ENCODE results near the gene TPCN1. TPM values are rescaled to one million over a fixed set of nuclear protein-coding genes. Genes with fewer than 3 reads are reported as not detected.

TPCN1 gene
- total RNA-seq, 2 donors from 2014 or later, result 84.1 to 93.5 TPM

- no peak for ATAC-seq (ENCODE audit: insufficient number of reproducible peaks, low FRiP score, low read depth)
- peaks cover 4% of the 10 kb centered on the region for H3K36me3 ChIP-seq
Observed at GRCh38 chr12:113326775-113327395, 105.6 kb downstream of the TPCN1 start.

GRCh38 chr12:113328368-113328889 is 107.2 kb downstream of the TPCN1 start:
- no peak for ATAC-seq (ENCODE audit: insufficient number of reproducible peaks, low FRiP score, low read depth)
- Histone ChIP-seq H3K27ac (no peak overlapping the region), H3K4me1 (ENCODE audit: control insufficient read depth in 1 of 2, low read depth in 2 of 2) (peaks cover 7 to 21% of the 10 kb centered on the region in 2 donors), H3K36me3 (peaks cover 4% of the 10 kb centered on the region), H3K27me3 (replicated peaks; ENCODE audit: insufficient read depth) (no peaks in the 10 kb centered on the region), H3K9me3 (no peaks in the 10 kb centered on the region), H3K4me3 (no peak overlapping the region)
- no peak for TF ChIP-seq CTCF (IDR thresholded peaks at IDR 0.05)
- DNase-seq (ENCODE audit: low spot score), result no peak

More at GRCh38 chr12:113326775-113327395, 105.6 kb downstream of the TPCN1 start:
- H3K27ac ChIP-seq, result no peak overlapping the region
- TF ChIP-seq CTCF (IDR thresholded peaks at IDR 0.05), result no peak
- no peaks in the 10 kb centered on the region for H3K9me3 ChIP-seq
- no peak for DNase-seq (ENCODE audit: low spot score)
- no peaks in the 10 kb centered on the region for H3K27me3 ChIP-seq (replicated peaks; ENCODE audit: insufficient read depth)
- no peak overlapping the region for H3K4me3 ChIP-seq
- H3K4me1 ChIP-seq (ENCODE audit: control insufficient read depth in 1 of 2, low read depth in 2 of 2), result peaks cover 7 to 13% of the 10 kb centered on the region in 2 donors

- H3K4me1 ChIP-seq (ENCODE audit: control insufficient read depth in 1 of 2, low read depth in 2 of 2), result peaks cover 7 to 29% of the 10 kb centered on the region in 2 donors
- no peak for ATAC-seq (ENCODE audit: insufficient number of reproducible peaks, low FRiP score, low read depth)
- no peak overlapping the region for H3K4me3 ChIP-seq
- no peak for DNase-seq (ENCODE audit: low spot score)
- no peak overlapping the region for H3K27ac ChIP-seq
- peaks cover 4% of the 10 kb centered on the region for H3K36me3 ChIP-seq
- H3K9me3 ChIP-seq, result no peaks in the 10 kb centered on the region
- TF ChIP-seq CTCF (IDR thresholded peaks at IDR 0.05), result no peak
- no peaks in the 10 kb centered on the region for H3K27me3 ChIP-seq (replicated peaks; ENCODE audit: insufficient read depth)
Observed at GRCh38 chr12:113329022-113329790, 107.9 kb downstream of the TPCN1 start.

GRCh38 chr12:113329791-113330417 is 108.6 kb downstream of the TPCN1 start:
- DNase-seq (ENCODE audit: low spot score) (no peak), ATAC-seq (ENCODE audit: insufficient number of reproducible peaks, low FRiP score, low read depth) (no peak)
- H3K4me1 ChIP-seq (ENCODE audit: control insufficient read depth in 1 of 2, low read depth in 2 of 2), result peaks cover 7 to 32% of the 10 kb centered on the region in 2 donors
- peaks cover 4% of the 10 kb centered on the region for H3K36me3 ChIP-seq
- H3K4me3 ChIP-seq, result no peak overlapping the region
- no peaks in the 10 kb centered on the region for H3K27me3 ChIP-seq (replicated peaks; ENCODE audit: insufficient read depth)
- H3K9me3 ChIP-seq, result no peaks in the 10 kb centered on the region
- H3K27ac ChIP-seq, result no peak overlapping the region
- TF ChIP-seq CTCF (IDR thresholded peaks at IDR 0.05), result no peak

GRCh38 chr12:113330505-113330904 is 109.2 kb downstream of the TPCN1 start:
- Histone ChIP-seq H3K27me3 (replicated peaks; ENCODE audit: insufficient read depth) (no peaks in the 10 kb centered on the region), H3K4me1 (ENCODE audit: control insufficient read depth in 1 of 2, low read depth in 2 of 2) (peaks cover 9 to 36% of the 10 kb centered on the region in 2 donors), H3K4me3 (no peak overlapping the region), H3K36me3 (peaks cover 4% of the 10 kb centered on the region), H3K27ac (no peak overlapping the region), H3K9me3 (no peaks in the 10 kb centered on the region)
- DNase-seq (ENCODE audit: low spot score) (no peak), ATAC-seq (ENCODE audit: insufficient number of reproducible peaks, low FRiP score, low read depth) (no peak)
- no peak for TF ChIP-seq CTCF (IDR thresholded peaks at IDR 0.05)
